K562 (cell line): ENCODE results near the gene SERPIND1. TPM values are rescaled to one million over a fixed set of nuclear protein-coding genes. Genes with fewer than 3 reads are reported as not detected.

Experiments used
- ATF2 ChIP-seq: sonication (generic); formaldehyde crosslinking; IDR thresholded peaks from 2 replicates; pipeline ENCODE4 v1.8.1; 2022; ENCODE audit warnings: missing genetic modification reagents
- CBX3 ChIP-seq, 2 experiments: IDR thresholded peaks; 1 replicate in 1 of 2; 2 replicates in 1 of 2; pipeline ENCODE4 v1.6.1; 2012; ENCODE audit warnings: inconsistent platforms in 2 of 2, low read length in 2 of 2, borderline replicate concordance in 1 of 2, control low read depth in 1 of 2
- DEAF1 ChIP-seq: fragments of 450-650 bp; formaldehyde crosslinking; IDR thresholded peaks from 2 replicates; pipeline ENCODE4 v1.4.0; 2020; ENCODE audit warnings: mild to moderate bottlenecking, moderate library complexity
- GATA2 ChIP-seq: sonication (generic); formaldehyde crosslinking; IDR thresholded peaks from 2 replicates; pipeline ENCODE4 v1.4.0; 2020; ENCODE audit warnings: mild to moderate bottlenecking, missing genetic modification reagents
- MAFK ChIP-seq: IDR thresholded peaks from 2 replicates; pipeline ENCODE4 v1.6.1; 2011; ENCODE audit warnings: low read length, improper control_type of control experiment
- NR4A1 ChIP-seq, 2 experiments: fragments of 250-450 bp in 1 of 2; fragments of 450-650 bp in 1 of 2; sonication (Bioruptor Pico) in 1 of 2; IDR thresholded peaks; 2 replicates each; pipeline versions ENCODE4 v1.4.0 to v1.6.1; 2016 to 2020; ENCODE audit warnings: mild to moderate bottlenecking in 2 of 2, missing compliant biosample characterization in 1 of 2, missing genetic modification characterization in 1 of 2, moderate library complexity in 1 of 2
- TEAD4 ChIP-seq, 2 experiments: sonication (generic) in 1 of 2; formaldehyde crosslinking in 1 of 2; IDR thresholded peaks; 2 replicates each; pipeline versions ENCODE4 v1.6.1 to v1.8.0; 2012 to 2022; ENCODE audit warnings: borderline replicate concordance in 1 of 2, inconsistent platforms in 1 of 2, low read length in 1 of 2, mild to moderate bottlenecking in 1 of 2, missing genetic modification reagents in 1 of 2
- ZNF124 ChIP-seq: sonication (generic); formaldehyde crosslinking; IDR thresholded peaks from 2 replicates; pipeline ENCODE4 v1.8.1; 2022; ENCODE audit warnings: missing genetic modification reagents
- ZNF76 ChIP-seq: fragments of 250-450 bp; sonication (Bioruptor Pico); IDR thresholded peaks from 2 replicates; pipeline ENCODE4 v1.4.0; 2020; ENCODE audit warnings: mild to moderate bottlenecking, moderate library complexity, borderline replicate concordance
- polyA plus RNA-seq, 8 experiments: library from polyadenylated mRNA; depleted of rRNA in 4 of 8; stranded (reverse) in 5 of 8; unstranded in 3 of 8; fragments of >200 nt; fragmentation: Nextera tagmentation in 2 of 8; fragmentation: Illumina TruSeq in 1 of 8; extraction: Ambion mirVana in 2 of 8; extraction: Trizol in 1 of 8; gene quantifications; 2 replicates each; pipeline versions ENCODE4 v1.2.1 to v1.2.3, GENCODE V29; 2011 to 2014; ENCODE audit warnings: inconsistent platforms in 1 of 8, missing spikeins in 1 of 8
- total RNA-seq, 7 experiments: library from RNA; depleted of rRNA in 6 of 7; stranded (reverse); fragments of >200 nt in 6 of 7; fragmentation: Illumina TruSeq in 2 of 7; extraction: Trizol in 2 of 7; gene quantifications; 2 replicates each; pipeline versions ENCODE4 v1.2.1 to v1.2.3, GENCODE V29; 2011 to 2021; ENCODE audit warnings: low replicate concordance in 1 of 7
- TF ChIP-seq, protein P1 (sequence below): sonication (generic); formaldehyde crosslinking; IDR thresholded peaks from 2 replicates; pipeline ENCODE4 v1.8.0; 2022; ENCODE audit warnings: mild to moderate bottlenecking, low read depth, missing genetic modification reagents
- TF ChIP-seq, protein P2 (sequence below): fragments of 250-450 bp; sonication (Bioruptor Pico); IDR thresholded peaks from 2 replicates; pipeline ENCODE4 v1.8.0; 2021; ENCODE audit warnings: moderate library complexity, mild to moderate bottlenecking, inconsistent platforms

SERPIND1 gene
- total and polyA plus RNA-seq, 9 of the 15 experiments (the other 6 are each of a cell fraction or from before 2014, with no cell fraction given), result 0.04 to 0.11 (median 0.09) TPM; not detected in 6

DNA sequence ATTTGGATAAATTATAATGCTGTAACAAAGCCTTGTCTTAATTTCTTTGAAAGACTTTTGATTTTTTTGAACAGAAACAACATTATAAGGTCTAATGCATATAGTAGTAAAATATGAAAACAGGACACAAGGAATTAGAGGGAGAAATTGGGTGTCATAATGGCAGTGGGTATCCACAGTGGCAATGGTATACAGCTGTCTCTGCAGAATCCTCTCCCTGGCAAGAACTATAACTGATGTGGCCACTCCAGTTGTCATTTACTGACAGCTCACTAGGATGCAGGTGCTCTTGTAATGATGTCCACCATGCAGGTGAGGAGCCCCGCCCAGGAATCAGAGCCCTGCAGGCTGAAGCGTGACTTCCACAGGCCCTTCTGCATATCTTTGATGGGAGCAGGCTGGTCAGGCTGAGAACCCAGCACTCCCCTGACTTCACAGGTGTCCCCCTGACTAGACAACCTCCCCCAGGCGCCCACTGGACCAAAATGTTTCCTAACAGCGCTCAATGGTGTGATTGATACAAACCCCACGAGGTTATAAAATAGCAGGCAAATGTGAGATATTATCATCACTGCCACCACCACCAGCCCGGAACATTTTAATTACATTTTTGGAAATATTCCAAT, 32.8 kb upstream of the SERPIND1 start (continued):
- TF ChIP-seq, protein P1, sequence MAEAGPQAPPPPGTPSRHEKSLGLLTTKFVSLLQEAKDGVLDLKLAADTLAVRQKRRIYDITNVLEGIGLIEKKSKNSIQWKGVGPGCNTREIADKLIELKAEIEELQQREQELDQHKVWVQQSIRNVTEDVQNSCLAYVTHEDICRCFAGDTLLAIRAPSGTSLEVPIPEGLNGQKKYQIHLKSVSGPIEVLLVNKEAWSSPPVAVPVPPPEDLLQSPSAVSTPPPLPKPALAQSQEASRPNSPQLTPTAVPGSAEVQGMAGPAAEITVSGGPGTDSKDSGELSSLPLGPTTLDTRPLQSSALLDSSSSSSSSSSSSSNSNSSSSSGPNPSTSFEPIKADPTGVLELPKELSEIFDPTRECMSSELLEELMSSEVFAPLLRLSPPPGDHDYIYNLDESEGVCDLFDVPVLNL, result 0 out of 2 replicates have a peak, but pooled peaks have one; percentile 40
- TF ChIP-seq ATF2 (CRISPR knock-in tag), result no peak; the same call in 1 of the 2 replicates
- TF ChIP-seq ZNF76 (CRISPR knock-in tag), result peak; percentile 18; the same call in 1 of the 2 replicates
- TF ChIP-seq MAFK, result 0 out of 2 replicates have a peak, but pooled peaks have one; percentile 4
- 0 out of 2 replicates have a peak, but pooled peaks have one; percentile 26 for TF ChIP-seq NR4A1 (CRISPR knock-in tag; IDR thresholded peaks at IDR 0.05)
- TF ChIP-seq NR4A1 (tag; IDR thresholded peaks at IDR 0.05), result no peak
- TF ChIP-seq, protein P2, sequence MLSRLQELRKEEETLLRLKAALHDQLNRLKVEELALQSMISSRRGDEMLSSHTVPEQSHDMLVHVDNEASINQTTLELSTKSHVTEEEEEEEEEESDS (CRISPR knock-in tag), result no peak
- TF ChIP-seq ZNF124 (CRISPR knock-in tag), result 0 out of 2 replicates have a peak, but pooled peaks have one; percentile 74
- no peak for TF ChIP-seq TEAD4 (IDR thresholded peaks at IDR 0.05; ENCODE audit: low read length)
- TF ChIP-seq TEAD4 (CRISPR knock-in tag; IDR thresholded peaks at IDR 0.05; ENCODE audit: borderline replicate concordance), result peak; percentile 36; the same call in 1 of the 2 replicates
- TF ChIP-seq DEAF1 (CRISPR knock-in tag), result no peak
- peak in 1 of 2 experiments; percentile 66; a peak in 1 of 3 replicates for TF ChIP-seq CBX3 (IDR thresholded peaks at IDR 0.05; ENCODE audit: borderline replicate concordance in 1 of 2, low read length in 2 of 2)
- TF ChIP-seq GATA2 (CRISPR knock-in tag), result 0 out of 2 replicates have a peak, but pooled peaks have one; percentile 19
- TF ChIP-seq, all 486 proteins: peak for 43
